ENCODE data around the gene GPR78.
"Not testable (repeated sequence)": the region's sequence is repeated elsewhere in the genome, so short reads cannot be mapped to it uniquely, and the experiment has no call there.

GPR78 gene

GRCh38 chr4:8564595-8564994 is 15.6 kb upstream of the GPR78 start:
- no peak for DNase-seq (ENCODE audit: low spot score)

- DNase-seq (ENCODE audit: low spot score), result no peak
Observed at GRCh38 chr4:8568068-8568668, 12.0 kb upstream of the GPR78 start.

GRCh38 chr4:8570201-8570600 is 10.0 kb upstream of the GPR78 start:
- DNase-seq (ENCODE audit: low spot score), result no peak

- DNase-seq (ENCODE audit: low spot score), result no peak
Observed at GRCh38 chr4:8571702-8572685, 8.2 kb upstream of the GPR78 start.

GRCh38 chr4:8573266-8573665 is 6.9 kb upstream of the GPR78 start:
- DNase-seq (ENCODE audit: low spot score), result no peak

- DNase-seq (ENCODE audit: low spot score), result no peak
Observed at GRCh38 chr4:8574796-8575370, 5.3 kb upstream of the GPR78 start.

GRCh38 chr4:8575457-8575856 is 4.7 kb upstream of the GPR78 start:
- DNase-seq (ENCODE audit: low spot score), result no peak

- not testable (repeated sequence) for DNase-seq (ENCODE audit: low spot score)
Observed at GRCh38 chr4:8576591-8576990, 3.6 kb upstream of the GPR78 start.

- no peak for DNase-seq (ENCODE audit: low spot score)
Observed at GRCh38 chr4:8577046-8577445, 3.1 kb upstream of the GPR78 start.

GRCh38 chr4:8577972-8578371 is 2.2 kb upstream of the GPR78 start:
- DNase-seq (ENCODE audit: low spot score), result no peak

GRCh38 chr4:8578717-8579116 is 1.5 kb upstream of the GPR78 start:
- DNase-seq (ENCODE audit: low spot score), result no peak

GRCh38 chr4:8579526-8580320 is 469 bp upstream of the GPR78 start:
- no peak for DNase-seq (ENCODE audit: low spot score)

GRCh38 chr4:8581094-8581861 is 1.1 kb downstream of the GPR78 start:
- DNase-seq (ENCODE audit: low spot score), result no peak

GRCh38 chr4:8582016-8582415 is 1.8 kb downstream of the GPR78 start:
- no peak for DNase-seq (ENCODE audit: low spot score)

- DNase-seq (ENCODE audit: low spot score), result no peak
Observed at GRCh38 chr4:8582436-8582835, 2.2 kb downstream of the GPR78 start.

- no peak for DNase-seq (ENCODE audit: low spot score)
Observed at GRCh38 chr4:8582941-8583654, 2.9 kb downstream of the GPR78 start.

- no peak for DNase-seq (ENCODE audit: low spot score)
Observed at GRCh38 chr4:8583655-8584025, 3.4 kb downstream of the GPR78 start.

- no peak for DNase-seq (ENCODE audit: low spot score)
Observed at GRCh38 chr4:8585186-8585585, 5.0 kb downstream of the GPR78 start.

- DNase-seq (ENCODE audit: low spot score), result no peak
Observed at GRCh38 chr4:8585721-8586212, 5.6 kb downstream of the GPR78 start.

GRCh38 chr4:8586246-8586645 is 6.1 kb downstream of the GPR78 start:
- no peak for DNase-seq (ENCODE audit: low spot score)

Measured in LoVo (cell line).